Karpas-422 (cell line): Measurements from ENCODE around the gene SDHB. TPM values are rescaled to one million over a fixed set of nuclear protein-coding genes. Genes with fewer than 3 reads are reported as not detected.

Experiments
- DNase-seq: peaks from one replicate; pipeline ENCODE4 v3.0.0-alpha.2; 2015
- H2AFZ ChIP-seq: fragments of 200-600 bp; sonication (generic); 2 replicates; pipeline ENCODE4 v1.6.1; 2014; ENCODE audit warnings: antibody characterized with exemption, low read length, mixed read lengths
- H3K27ac ChIP-seq: fragments of 200-600 bp; sonication (generic); 2 replicates; pipeline ENCODE4 v1.5.1; 2014; ENCODE audit warnings: mild to moderate bottlenecking, low read length, moderate library complexity
- H3K27me3 ChIP-seq: fragments of 200-600 bp; sonication (generic); 2 replicates; pipeline ENCODE4 v1.6.1; 2014; ENCODE audit warnings: low read length, mixed read lengths
- H3K36me3 ChIP-seq: fragments of 200-600 bp; sonication (generic); 2 replicates; pipeline ENCODE4 v1.6.1; 2014; ENCODE audit warnings: low read length, mixed read lengths; ENCODE audit not compliant: insufficient read depth
- H3K4me1 ChIP-seq: fragments of 200-600 bp; sonication (generic); 2 replicates; pipeline ENCODE4 v1.6.1; 2014; ENCODE audit warnings: mild to moderate bottlenecking, low read length, mixed read lengths
- H3K4me2 ChIP-seq: fragments of 200-600 bp; sonication (generic); 2 replicates; pipeline ENCODE4 v1.6.1; 2014; ENCODE audit warnings: low read length, low read depth, mild to moderate bottlenecking; ENCODE audit not compliant: poor library complexity, severe bottlenecking
- H3K4me3 ChIP-seq: fragments of 200-600 bp; sonication (generic); 2 replicates; pipeline ENCODE4 v1.5.1; 2014; ENCODE audit warnings: mild to moderate bottlenecking, antibody characterized with exemption, low read length, mixed read lengths
- H3K79me2 ChIP-seq: fragments of 200-600 bp; sonication (generic); 2 replicates; pipeline ENCODE4 v1.6.1; 2014; ENCODE audit warnings: mild to moderate bottlenecking, low read length, mixed read lengths
- H3K9ac ChIP-seq: fragments of 200-600 bp; sonication (generic); 2 replicates; pipeline ENCODE4 v1.6.0; 2014; ENCODE audit warnings: low read length
- H3K9me2 ChIP-seq: fragments of 200-600 bp; sonication (generic), shearing (Covaris generic); replicated peaks from 2 replicates; pipeline ENCODE4 v1.6.0; 2014; ENCODE audit warnings: mild to moderate bottlenecking, low read length, moderate library complexity; ENCODE audit not compliant: insufficient read depth
- H3K9me3 ChIP-seq: fragments of 300-700, 200-600 bp; sonication (generic); 2 replicates; pipeline ENCODE4 v1.6.1; 2014; ENCODE audit warnings: low read length, mixed read lengths
- H4K20me1 ChIP-seq: fragments of 200-600 bp; sonication (generic); 2 replicates; pipeline ENCODE4 v1.6.1; 2014; ENCODE audit warnings: mild to moderate bottlenecking, antibody characterized with exemption, low read length, low read depth; ENCODE audit not compliant: insufficient read depth
- total RNA-seq: library from RNA; depleted of rRNA; stranded (reverse); fragments of >200 nt; shearing (Covaris generic); gene quantifications from 2 replicates; pipeline ENCODE4 v1.2.3, GENCODE V29; 2014; ENCODE audit warnings: low replicate concordance

The SDHB gene
- total RNA-seq, 1 experiment from 2014 or later, result 157 TPM

DNA sequence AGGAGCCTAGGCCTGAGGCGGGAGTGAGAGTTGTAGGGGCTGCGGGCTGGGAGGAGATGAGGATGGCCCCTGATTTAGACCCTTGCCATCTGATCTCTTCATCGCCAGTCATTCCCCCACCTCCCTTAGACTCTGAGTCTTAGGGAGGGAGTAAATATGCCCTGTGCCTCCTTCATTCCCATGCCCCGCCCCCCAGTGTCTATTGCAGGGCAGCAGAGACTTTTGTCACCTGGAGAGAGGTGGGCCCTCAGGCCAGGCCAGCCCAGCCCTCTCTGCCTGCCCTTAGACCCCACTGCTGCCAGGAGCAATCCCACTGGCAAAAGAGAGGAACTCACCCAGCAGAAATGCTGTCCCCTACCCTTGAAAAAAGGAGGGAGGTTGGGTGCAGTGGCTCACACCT is 70.2 kb downstream of the SDHB start:
- Histone ChIP-seq H3K4me2 (no peak overlapping the region), H3K4me3 (no peak overlapping the region), H3K9ac (no peak overlapping the region), H4K20me1 (no peaks in the 10 kb centered on the region), H3K27ac (no peak overlapping the region), H3K9me2 (no peaks in the 10 kb centered on the region), H2AFZ (no peak overlapping the region), H3K36me3 (no peaks in the 10 kb centered on the region), H3K79me2 (no peaks in the 10 kb centered on the region), H3K27me3 (no peaks in the 10 kb centered on the region), H3K4me1 (no peaks in the 10 kb centered on the region), H3K9me3 (no peaks in the 10 kb centered on the region)
- no peak for DNase-seq

DNA sequence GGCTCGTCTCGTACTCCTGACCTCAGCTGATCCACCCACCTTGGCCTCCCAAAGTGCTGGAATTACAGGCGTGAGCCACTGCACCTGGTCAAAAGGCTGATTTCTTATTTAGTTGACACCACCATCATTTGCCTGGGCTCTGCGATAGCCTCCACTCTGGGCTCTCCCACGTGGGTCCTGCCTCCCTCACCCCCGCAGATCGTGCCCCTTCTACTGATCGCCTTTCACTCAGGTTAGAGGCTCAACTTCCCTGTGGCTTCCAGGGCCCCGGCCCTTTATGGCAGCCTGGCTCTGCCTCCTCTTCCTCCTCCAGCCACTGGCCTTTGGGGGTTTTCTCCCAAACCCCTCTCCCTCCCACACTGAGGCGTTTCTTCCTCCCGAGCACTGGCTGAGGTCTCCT is 70.9 kb downstream of the SDHB start:
- H4K20me1 ChIP-seq, result no peaks in the 10 kb centered on the region
- no peaks in the 10 kb centered on the region for H3K79me2 ChIP-seq
- DNase-seq, result no peak
- no peaks in the 10 kb centered on the region for H3K4me1 ChIP-seq
- H2AFZ ChIP-seq, result no peak overlapping the region
- H3K4me2 ChIP-seq, result no peak overlapping the region
- H3K27me3 ChIP-seq, result no peaks in the 10 kb centered on the region
- no peaks in the 10 kb centered on the region for H3K9me3 ChIP-seq
- no peaks in the 10 kb centered on the region for H3K9me2 ChIP-seq
- H3K4me3 ChIP-seq, result no peak overlapping the region
- no peak overlapping the region for H3K9ac ChIP-seq
- no peak overlapping the region for H3K27ac ChIP-seq
- H3K36me3 ChIP-seq, result no peaks in the 10 kb centered on the region

DNA sequence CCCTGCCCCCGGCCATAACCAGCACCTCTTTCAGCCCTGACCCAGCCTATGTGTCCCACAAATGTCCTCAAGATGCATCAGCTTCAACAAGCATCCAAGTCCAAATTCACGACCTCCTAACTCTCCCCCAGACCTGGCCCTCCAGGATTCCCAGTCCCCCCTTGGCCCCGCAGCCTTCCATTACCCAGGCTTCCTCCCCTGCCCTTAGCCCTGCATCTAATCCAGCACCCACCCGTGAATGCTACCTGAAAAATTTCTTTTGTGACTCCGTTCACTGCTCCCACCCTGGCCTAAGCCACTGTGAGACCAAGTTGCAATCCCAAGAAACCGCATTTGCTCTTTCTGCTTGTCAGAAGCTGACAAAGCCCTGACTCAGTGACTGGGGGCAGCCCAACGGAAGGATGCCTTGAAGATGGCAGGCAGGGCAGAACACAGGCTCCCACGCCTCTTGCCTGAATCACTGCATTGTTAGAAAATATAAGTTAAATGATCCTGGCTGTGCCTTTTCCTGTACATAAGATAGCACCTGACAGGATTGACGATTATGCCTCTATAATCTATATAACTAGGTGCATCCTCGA is 72.5 kb downstream of the SDHB start:
- no peaks in the 10 kb centered on the region for H3K9me3 ChIP-seq
- no peaks in the 10 kb centered on the region for H3K36me3 ChIP-seq
- no peak overlapping the region for H2AFZ ChIP-seq
- no peak overlapping the region for H3K27ac ChIP-seq
- H3K4me3 ChIP-seq, result no peak overlapping the region
- H3K27me3 ChIP-seq, result no peaks in the 10 kb centered on the region
- H3K9me2 ChIP-seq, result no peaks in the 10 kb centered on the region
- H4K20me1 ChIP-seq, result no peaks in the 10 kb centered on the region
- H3K79me2 ChIP-seq, result no peaks in the 10 kb centered on the region
- H3K9ac ChIP-seq, result no peak overlapping the region
- H3K4me2 ChIP-seq, result no peak overlapping the region
- no peak for DNase-seq
- no peaks in the 10 kb centered on the region for H3K4me1 ChIP-seq

DNA sequence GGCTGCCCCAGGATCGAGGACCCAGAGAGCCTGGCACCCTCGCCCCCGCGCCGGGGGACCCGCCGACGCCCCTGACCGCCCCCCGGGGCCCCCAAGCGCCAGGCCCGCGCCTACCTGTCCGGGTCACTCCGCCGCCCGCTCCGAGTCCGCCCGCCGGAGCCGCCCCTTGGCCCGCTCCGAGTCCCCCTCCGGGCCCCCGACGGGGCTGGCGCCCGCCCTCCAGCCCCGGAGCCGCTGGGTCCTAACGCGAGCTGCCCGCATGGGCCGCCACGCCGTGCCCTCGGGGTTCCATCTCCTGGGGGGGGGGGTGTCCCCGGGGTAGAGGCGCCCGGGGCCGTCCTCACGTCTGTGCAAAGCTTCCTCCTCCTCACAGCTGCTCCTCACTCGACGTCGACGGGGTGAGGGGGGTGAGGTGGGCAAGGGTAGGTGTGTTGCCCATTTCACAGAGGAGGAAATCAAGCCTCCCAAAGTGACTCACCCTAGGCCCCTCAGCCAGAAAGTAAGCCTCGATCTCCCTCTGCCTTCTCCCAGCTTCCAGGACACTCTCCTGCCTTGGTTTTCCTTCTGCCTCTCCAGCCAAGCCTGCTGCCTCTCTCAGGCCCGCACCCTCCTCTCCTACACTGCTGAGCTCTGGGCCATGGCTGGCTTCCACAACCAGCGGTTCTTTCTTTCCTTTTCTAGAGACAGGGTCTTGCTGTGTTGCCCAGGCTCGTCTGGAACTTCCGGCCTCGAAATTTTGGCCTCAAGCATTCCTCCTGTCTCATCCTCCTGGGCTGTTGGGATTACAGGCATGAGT is 73.2 kb downstream of the SDHB start, which contains the start of gene MFAP2:
Gene MFAP2, minus strand, starts transcription at position 148 of the 796 bp plus-strand sequence. CDS start 2,347 bp downstream, outside the sequence.
- H3K27me3 ChIP-seq, result no peaks in the 10 kb centered on the region
- no peak within 1 kb of the TSS for H3K9ac ChIP-seq
- no peaks in the 10 kb centered on the region for H3K4me1 ChIP-seq
- no peaks in the 10 kb centered on the region for H4K20me1 ChIP-seq
- no peaks in the 10 kb centered on the region for H3K36me3 ChIP-seq
- H3K27ac ChIP-seq, result no peak within 1 kb of the TSS
- no peaks in the 10 kb centered on the region for H3K79me2 ChIP-seq
- no peak within 1 kb of the TSS for H3K4me2 ChIP-seq
- no peak within 1 kb of the TSS for H3K4me3 ChIP-seq
- H2AFZ ChIP-seq, result no peak within 1 kb of the TSS
- no peaks in the 10 kb centered on the region for H3K9me3 ChIP-seq
- no peaks in the 10 kb centered on the region for H3K9me2 ChIP-seq
- DNase-seq, result no peak

DNA sequence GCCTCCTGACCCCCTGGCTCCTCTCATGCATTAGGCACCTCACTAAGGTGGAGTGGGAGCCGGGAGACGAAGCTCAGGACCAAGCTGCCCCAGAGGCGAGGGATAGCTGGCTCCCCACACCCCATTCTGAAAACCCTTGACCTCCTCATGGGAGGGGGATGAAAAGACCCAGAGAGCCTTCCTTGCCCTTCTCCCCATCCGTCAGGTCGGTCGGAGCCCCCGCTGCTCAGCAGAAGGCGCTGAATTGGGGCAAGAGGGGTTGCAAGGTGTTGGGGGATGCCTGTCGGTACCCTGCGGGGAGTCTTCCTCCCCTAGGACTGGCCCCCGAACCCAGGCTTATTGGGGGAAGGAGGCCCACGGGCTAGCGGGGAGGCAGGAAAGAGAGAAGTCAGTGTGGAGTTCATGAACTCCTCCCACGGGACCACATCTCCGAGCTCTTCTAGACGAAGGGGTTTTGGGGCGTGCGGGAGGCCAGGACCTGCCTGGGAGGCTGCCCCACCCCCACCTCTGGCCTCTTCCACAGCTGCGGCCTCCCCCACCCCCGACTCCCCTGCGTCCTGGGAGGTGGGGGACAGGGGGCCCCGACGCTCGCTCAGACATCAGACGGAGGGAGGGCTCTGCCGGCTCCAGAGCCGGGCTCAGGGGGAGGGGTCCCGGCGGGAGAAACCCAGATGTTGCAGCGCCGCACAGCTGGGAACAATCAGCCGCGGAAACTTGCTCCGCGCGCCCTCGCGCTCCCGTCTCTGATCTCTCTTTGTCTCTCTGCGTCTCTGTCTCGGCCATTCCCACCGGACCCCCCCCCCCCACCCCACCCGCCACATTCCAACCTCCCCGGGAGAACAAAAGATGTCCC is 74.1 kb downstream of the SDHB start:
- Histone ChIP-seq H3K9me2 (no peaks in the 10 kb centered on the region), H3K9ac (no peak overlapping the region), H3K27ac (no peak overlapping the region), H3K27me3 (no peaks in the 10 kb centered on the region), H3K36me3 (no peaks in the 10 kb centered on the region), H3K4me2 (no peak overlapping the region), H3K4me1 (no peaks in the 10 kb centered on the region), H3K4me3 (no peak overlapping the region), H3K79me2 (no peaks in the 10 kb centered on the region), H2AFZ (no peak overlapping the region), H4K20me1 (no peaks in the 10 kb centered on the region), H3K9me3 (no peaks in the 10 kb centered on the region)
- no peak for DNase-seq

DNA sequence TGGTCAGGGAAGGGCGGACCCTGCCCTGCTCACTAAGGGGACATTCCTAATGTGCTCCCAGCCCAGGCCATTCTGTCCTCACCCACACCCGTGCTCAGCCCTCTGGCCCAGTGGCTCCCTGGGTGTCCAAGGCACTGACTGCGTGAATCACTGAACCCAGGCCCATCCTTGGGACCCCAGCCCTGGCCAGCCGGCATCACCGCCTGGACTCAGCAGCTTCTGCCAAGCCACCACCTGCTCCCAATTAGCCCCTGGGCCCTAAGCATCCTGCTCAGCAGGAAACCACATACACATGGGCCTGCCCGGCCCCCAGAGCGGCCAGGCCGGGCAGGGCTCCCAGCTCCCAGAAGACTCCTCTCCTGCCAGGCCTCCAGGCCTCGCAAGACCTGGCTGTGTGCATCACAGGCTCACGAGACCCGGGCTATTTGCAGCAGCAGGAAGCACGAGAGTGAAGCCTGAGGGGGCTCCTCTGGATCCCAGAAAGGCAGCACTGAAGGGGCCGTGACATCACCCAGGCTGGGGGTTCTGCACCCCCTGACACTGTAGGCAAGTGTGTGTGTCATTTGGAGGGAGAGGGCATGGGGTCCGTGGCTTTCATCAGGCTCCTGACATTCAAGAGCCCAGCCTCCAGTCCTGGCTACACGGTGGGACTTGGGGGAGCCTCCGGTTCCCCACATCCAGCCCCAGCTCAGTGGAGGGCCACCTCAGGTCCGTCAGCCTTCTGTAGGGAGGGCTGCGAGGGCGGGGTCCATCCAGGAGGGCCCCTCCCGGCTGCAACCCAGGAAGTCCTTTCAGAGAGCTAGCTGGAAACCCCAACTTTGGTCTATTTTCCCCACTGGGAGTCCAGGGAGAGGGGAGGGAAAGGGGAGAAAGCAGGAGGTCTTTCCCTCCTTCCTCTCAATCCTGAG is 75.0 kb downstream of the SDHB start:
- H3K27me3 ChIP-seq, result no peaks in the 10 kb centered on the region
- no peak overlapping the region for H2AFZ ChIP-seq
- H3K9me3 ChIP-seq, result no peaks in the 10 kb centered on the region
- no peak overlapping the region for H3K9ac ChIP-seq
- no peak overlapping the region for H3K4me3 ChIP-seq
- H3K36me3 ChIP-seq, result no peaks in the 10 kb centered on the region
- no peak overlapping the region for H3K4me2 ChIP-seq
- DNase-seq, result no peak
- H3K9me2 ChIP-seq, result no peaks in the 10 kb centered on the region
- no peaks in the 10 kb centered on the region for H3K79me2 ChIP-seq
- H3K27ac ChIP-seq, result no peak overlapping the region
- H3K4me1 ChIP-seq, result no peaks in the 10 kb centered on the region
- H4K20me1 ChIP-seq, result no peaks in the 10 kb centered on the region

DNA sequence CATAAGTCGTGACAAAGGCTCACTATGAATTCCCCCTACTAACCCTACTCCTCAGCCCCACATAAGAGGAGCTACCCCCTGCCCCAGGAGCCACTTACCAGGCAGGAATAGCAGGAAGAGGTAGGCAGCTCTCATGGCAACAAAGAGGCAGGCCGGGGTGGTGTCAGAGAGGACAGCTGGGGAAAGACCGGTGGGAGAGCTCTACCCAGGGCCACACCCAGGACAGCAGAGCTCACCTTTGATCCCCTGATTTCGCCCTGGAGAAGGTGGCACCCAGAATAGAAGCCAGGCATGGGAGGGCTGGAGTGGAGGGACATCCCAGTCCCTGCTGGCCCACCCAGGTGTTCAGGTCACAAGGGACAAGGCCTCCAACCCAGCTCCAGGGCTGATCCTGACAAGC is 75.7 kb downstream of the SDHB start:
- DNase-seq, result no peak
- Histone ChIP-seq H3K27me3 (no peaks in the 10 kb centered on the region), H2AFZ (no peak overlapping the region), H3K9me2 (no peaks in the 10 kb centered on the region), H3K9me3 (no peaks in the 10 kb centered on the region), H3K27ac (no peak overlapping the region), H3K79me2 (no peaks in the 10 kb centered on the region), H3K9ac (no peak overlapping the region), H3K36me3 (no peaks in the 10 kb centered on the region), H4K20me1 (no peaks in the 10 kb centered on the region), H3K4me1 (no peaks in the 10 kb centered on the region), H3K4me3 (no peak overlapping the region), H3K4me2 (no peak overlapping the region)
